Measurements from ENCODE around the gene MPPED2. TPM values are rescaled to one million over a fixed set of nuclear protein-coding genes. Genes with fewer than 3 reads are reported as not detected.

MPPED2 gene
- total RNA-seq, 1 experiment from 2014 or later, result 4.7 TPM

GRCh38 chr11:30596832-30597231 is 10.7 kb upstream of the MPPED2 start:
- Histone ChIP-seq H2BK5ac (ENCODE audit: insufficient read length, low read length) (no peak overlapping the region), H3K79me2 (ENCODE audit: insufficient read depth, low read length) (no peaks in the 10 kb centered on the region), H2AFZ (ENCODE audit: low read length) (no peak overlapping the region), H3K23me2 (ENCODE audit: insufficient read length, low read depth, low read length, poor library complexity, severe bottlenecking) (no peaks in the 10 kb centered on the region), H3K4ac (ENCODE audit: low read depth, low read length) (no peak overlapping the region), H2BK15ac (ENCODE audit: low read depth, low read length) (no peak overlapping the region), H3K14ac (ENCODE audit: insufficient read depth, low read length) (no peak overlapping the region), H3K4me2 (ENCODE audit: insufficient read depth, insufficient read length, low read length) (no peak overlapping the region), H3K23ac (ENCODE audit: insufficient read length, low read depth, low read length) (no peak overlapping the region), H3K56ac (ENCODE audit: insufficient read length, low read depth, low read length) (no peak overlapping the region), H4K20me1 (ENCODE audit: control insufficient read depth, insufficient read depth, insufficient read length) (no peaks in the 10 kb centered on the region), H3K79me1 (ENCODE audit: insufficient read depth, low read depth, low read length, poor library complexity, severe bottlenecking) (no peaks in the 10 kb centered on the region), H3K9ac (ENCODE audit: extremely low read depth, insufficient read length, low read length) (no peak overlapping the region), H3K18ac (ENCODE audit: insufficient read length, low read depth, low read length) (no peak overlapping the region), H3K27ac (ENCODE audit: insufficient read length, low read depth, low read length) (no peak overlapping the region), H2BK12ac (ENCODE audit: insufficient read length, low read depth, low read length) (no peak overlapping the region), H2BK120ac (ENCODE audit: low read depth, low read length, poor library complexity, severe bottlenecking) (no peak overlapping the region), H3K4me1 (ENCODE audit: insufficient read depth, low read length) (no peaks in the 10 kb centered on the region), H3T11ph (ENCODE audit: low read length) (no peak overlapping the region), H4K5ac (ENCODE audit: insufficient read length, low read depth, low read length) (no peak overlapping the region), H2BK20ac (ENCODE audit: low read depth, low read length, poor library complexity, severe bottlenecking) (no peak overlapping the region), H3K27me3 (ENCODE audit: insufficient read depth, low read length) (no peaks in the 10 kb centered on the region), H2AK5ac (ENCODE audit: insufficient read length, low read length) (no peak overlapping the region), H4K8ac (replicated peaks; ENCODE audit: insufficient read length, low read depth, low read length) (no peak overlapping the region), H3K9me3 (ENCODE audit: control insufficient read depth, low read depth, low read length) (no peaks in the 10 kb centered on the region), H4K91ac (ENCODE audit: insufficient read length, low read depth, low read length) (no peak overlapping the region)
- no peaks in the 10 kb centered on the region for H3K27me3 Mint-ChIP-seq (ENCODE audit: low read depth)
- no peak overlapping the region; a peak in 1 of 7 replicates for H3K27ac Mint-ChIP-seq
- no peaks in the 10 kb centered on the region for H3K36me3 Mint-ChIP-seq (ENCODE audit: insufficient read depth in 1 of 3, low read depth in 3 of 3)
- WGBS (ENCODE audit: extremely low coverage, insufficient read length, low lambda C conversion rate), result no CpG with 5 or more reads among the region's 2 CpGs
- no peaks in the 10 kb centered on the region; a peak in 1 of 5 replicates for H3K9me3 Mint-ChIP-seq
- peaks cover 6 to 11% of the 10 kb centered on the region in 2 experiments for H3K4me1 Mint-ChIP-seq
- H3K4me3 Mint-ChIP-seq, result no peak overlapping the region
- no peak for TF ChIP-seq CTCF (conservative IDR thresholded peaks at IDR 0.05)
- no peak for DNase-seq

All from H9 (cell line).